SHP77 (cell line): ENCODE results near the gene MRPS31.
"Not testable (repeated sequence)": the region's sequence is repeated elsewhere in the genome, so short reads cannot be mapped to it uniquely, and the experiment has no call there.

Experiments used
- DNase-seq, 2 experiments: peaks; one replicate each; lab custom pipeline; 2025; lab: John Stamatoyannopoulos, UW

Gene MRPS31

GRCh38 chr13:40762849-40763248, 8.1 kb downstream of the MRPS31 start:
- DNase-seq: no peak

- no peak for DNase-seq
Measured at GRCh38 chr13:40758811-40759210, 12.2 kb downstream of the MRPS31 start.

- DNase-seq: no peak
Measured at GRCh38 chr13:40756042-40756441, 14.9 kb downstream of the MRPS31 start.

- no peak for DNase-seq
Measured at GRCh38 chr13:40755082-40755700, 15.8 kb downstream of the MRPS31 start.

DNA sequence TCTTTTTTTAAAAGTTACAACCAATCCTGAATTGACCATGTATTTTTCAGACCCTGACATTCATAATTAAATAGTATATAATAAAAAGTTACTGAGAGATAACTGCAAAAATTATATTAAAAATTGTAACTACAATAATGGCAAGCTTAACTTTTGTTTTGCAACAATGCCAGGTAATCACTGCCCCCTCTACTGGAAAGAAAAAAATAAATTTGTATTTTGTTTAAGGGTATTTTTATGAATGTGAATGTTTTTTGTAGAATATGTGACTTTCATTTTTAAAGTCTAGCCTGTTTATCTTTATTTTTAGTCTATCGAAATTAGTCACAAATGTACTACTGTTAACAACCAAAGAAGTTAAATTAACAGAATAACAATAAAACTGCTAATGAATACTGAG, 21.7 kb downstream of the MRPS31 start:
- DNase-seq: no peak

GRCh38 chr13:40735232-40735548, 35.8 kb downstream of the MRPS31 start:
- DNase-seq: not testable (repeated sequence)

DNA sequence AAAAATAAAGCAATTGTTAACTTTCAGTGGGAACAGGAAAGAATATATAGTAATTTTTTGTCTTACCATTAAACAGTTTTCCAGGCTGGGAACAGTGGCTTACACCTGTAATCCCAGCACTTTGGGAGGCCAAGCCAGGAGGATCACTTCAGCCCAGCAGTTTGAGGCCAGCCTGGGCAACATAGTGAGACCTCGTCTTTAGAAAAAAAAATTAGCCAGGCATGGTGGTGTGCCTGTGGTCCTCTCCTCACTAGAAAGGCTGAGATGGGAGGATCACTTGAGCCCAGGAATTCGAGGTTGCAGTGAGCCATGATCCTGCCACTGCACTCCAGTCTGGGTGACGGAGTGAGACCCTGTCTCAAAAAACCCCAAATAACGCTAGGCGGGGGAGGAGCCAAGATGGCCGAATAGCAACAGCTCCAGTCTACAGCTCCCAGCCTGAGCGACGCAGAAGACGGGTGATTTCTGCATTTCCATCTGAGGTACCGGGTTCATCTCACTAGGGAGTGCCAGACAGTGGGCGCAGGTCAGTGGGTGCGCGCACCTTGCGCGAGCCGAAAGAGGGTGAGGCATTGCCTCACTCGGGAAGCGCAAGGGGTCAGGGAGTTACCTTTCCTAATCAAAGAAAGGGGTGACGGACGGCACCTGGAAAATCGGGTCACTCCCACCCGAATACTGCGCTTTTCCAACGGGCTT, 36.3 kb downstream of the MRPS31 start:
- not testable (repeated sequence) for DNase-seq

DNA sequence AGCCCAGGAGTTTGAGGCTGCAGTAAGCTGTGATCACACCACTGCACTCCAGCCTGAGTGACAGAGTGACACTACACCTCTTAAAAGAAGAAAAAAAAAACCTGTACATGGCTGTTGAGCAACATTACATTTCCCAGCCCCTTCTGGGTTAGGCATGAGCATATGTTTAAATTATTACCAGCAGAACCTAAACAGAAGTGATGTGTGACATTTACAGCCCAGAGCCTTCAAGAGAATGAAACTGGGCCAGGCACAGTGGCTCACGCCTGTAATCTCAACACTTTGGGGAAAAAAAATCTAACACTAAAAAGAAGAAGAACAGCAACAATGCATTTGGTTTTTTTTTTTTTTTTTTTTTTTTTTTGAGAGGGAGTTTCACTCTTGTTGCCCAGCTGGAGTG, 38.3 kb downstream of the MRPS31 start:
- no peak for DNase-seq

DNA sequence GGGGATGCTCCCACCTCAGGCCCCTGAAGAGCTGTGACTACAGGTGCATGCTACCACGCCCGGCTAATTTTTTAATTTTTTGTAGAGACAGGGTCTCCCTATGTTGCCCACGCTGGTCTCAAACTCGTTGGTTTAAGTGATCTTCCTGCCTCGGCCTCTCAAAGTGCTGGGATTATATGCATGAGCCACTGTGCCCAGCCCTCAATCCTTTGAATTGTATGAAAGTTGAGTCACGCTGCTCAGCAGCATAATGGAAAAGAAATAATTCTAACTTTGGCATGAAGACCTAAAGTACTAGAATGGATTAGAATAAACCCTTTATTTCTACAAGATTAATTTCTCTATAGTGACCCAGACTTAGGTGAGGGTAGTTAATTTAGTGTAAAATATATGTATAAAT, 42.4 kb downstream of the MRPS31 start:
- DNase-seq: no peak

DNA sequence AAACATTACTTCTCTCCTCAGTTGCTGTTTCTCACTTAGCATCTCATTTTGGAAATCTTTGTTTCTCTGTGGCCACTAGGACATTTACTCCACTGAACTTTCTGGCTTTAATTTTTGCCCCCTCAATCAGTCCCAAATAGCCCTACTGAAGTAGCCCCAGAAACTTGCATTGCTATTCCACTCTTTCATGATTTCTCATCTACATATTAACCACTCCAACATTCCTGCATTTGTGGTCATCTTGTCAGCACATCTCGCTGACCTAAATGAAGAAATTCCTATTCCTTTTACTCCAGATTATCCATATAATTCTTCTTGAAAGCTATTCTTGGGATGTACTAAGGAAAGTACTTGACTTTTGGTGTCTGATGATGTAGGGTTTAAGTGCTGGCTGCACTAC, 56.6 kb downstream of the MRPS31 start:
- DNase-seq: not testable (repeated sequence)

GRCh38 chr13:40706439-40706838, 64.6 kb downstream of the MRPS31 start:
- no peak for DNase-seq

GRCh38 chr13:40697711-40698110, 73.3 kb downstream of the MRPS31 start:
- DNase-seq: no peak

GRCh38 chr13:40694426-40694825, 76.6 kb downstream of the MRPS31 start:
- no peak for DNase-seq

- DNase-seq: no peak
Measured at GRCh38 chr13:40692946-40693345, 78.0 kb downstream of the MRPS31 start.

DNA sequence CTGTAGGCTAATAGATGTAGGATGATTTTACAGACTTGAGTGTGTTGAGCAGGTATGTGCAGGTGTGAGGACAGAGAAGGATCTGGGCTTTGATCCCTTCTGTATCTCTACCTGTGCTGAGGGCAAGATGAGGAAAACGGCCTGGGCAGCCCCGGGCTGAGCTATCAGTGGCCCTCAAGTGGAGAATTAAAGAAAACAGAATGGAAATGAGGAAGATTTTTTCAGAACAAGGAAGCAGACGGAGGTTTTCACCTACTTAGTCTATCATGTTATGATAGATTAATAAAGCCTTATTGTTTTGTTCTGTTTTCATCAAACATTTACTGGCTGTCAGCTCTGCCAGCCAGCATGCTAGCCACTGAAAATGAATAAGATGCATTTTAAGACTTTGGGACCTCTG, 82.2 kb downstream of the MRPS31 start:
- DNase-seq: no peak

GRCh38 chr13:40682449-40683240, 88.3 kb downstream of the MRPS31 start:
- DNase-seq: peak in 1 of 2 experiments; percentile 28

DNA sequence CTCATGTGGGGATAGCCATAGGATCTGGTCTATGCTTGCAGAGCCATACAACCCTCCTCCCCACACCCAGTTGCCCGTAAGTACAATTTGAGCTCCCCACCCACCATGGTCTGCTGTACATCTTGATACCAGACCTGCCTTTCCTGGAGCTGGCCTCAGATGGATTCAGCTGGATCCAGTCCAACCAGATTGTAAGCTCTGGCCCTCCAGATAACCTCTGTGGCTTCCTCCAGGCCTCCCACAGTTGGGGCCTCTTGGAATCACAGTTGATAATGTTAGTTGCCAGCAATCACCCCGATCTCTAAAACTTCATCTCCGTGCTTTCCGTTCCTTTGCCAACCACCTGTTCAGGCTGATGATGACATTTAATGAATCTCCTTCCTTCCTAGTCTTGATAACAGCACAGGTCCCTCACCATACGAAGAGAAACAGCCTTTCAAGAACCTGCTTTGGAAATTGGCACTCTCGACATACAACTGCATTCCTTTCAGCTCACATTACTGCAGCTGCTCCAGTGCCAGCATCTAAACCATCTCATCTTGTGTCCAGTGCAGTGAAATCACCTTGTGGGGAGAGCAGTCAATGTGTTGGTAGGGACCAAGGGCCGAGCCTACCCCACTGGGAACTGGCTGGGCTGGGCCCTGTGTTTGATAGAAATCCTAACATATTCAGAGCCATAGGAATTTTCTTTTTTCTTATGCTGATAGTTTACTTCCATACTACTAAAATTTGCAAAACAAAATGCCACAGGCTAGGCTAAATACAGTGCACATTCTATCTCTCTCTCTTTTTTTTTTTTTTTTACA, 89.4 kb downstream of the MRPS31 start:
- DNase-seq: no peak

GRCh38 chr13:40680659-40681323, 90.2 kb downstream of the MRPS31 start:
- DNase-seq: no peak

DNA sequence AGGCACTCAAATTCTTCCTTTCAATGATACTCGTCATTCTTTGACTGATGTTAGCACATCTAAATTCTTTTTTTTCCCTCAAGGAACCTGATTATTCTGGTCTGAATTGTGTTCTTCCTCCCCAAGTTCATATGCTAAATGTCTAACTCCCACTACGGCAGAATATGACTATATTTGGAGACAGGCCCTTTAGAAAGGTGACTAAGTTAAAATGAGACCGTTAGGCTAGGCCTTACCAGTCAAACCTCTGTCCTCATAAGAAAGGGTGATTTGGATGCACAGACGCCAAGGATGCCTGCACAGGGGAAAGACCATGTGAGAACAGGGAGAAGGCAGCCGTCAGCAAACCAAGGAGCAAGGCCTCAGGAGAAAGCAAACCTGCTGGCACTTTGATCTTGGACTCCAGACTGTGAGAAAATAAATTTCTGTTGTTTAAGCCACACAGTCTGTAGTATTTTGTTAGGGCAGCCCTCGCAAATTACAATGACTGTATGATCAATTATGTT, 91.5 kb downstream of the MRPS31 start:
- no peak for DNase-seq
